LNCaP clone FGC (cell line): Measurements from ENCODE around the gene DEK.

Experiments used
- DNase-seq: peaks from one replicate; pipeline ENCODE4 v3.0.0-alpha.2; 2011; ENCODE audit warnings: low read depth
- H3K4me3 ChIP-seq: 2 replicates; pipeline ENCODE4 v1.5.1; 2011; ENCODE audit warnings: mild to moderate bottlenecking, low read depth, low read length, control low read depth
- CTCF ChIP-seq: IDR thresholded peaks from 2 replicates; pipeline ENCODE4 v1.5.1; 2012; ENCODE audit warnings: mild to moderate bottlenecking; ENCODE audit not compliant: control insufficient read depth, insufficient read depth; ENCODE audit errors: extremely low read depth

Gene DEK

DNA sequence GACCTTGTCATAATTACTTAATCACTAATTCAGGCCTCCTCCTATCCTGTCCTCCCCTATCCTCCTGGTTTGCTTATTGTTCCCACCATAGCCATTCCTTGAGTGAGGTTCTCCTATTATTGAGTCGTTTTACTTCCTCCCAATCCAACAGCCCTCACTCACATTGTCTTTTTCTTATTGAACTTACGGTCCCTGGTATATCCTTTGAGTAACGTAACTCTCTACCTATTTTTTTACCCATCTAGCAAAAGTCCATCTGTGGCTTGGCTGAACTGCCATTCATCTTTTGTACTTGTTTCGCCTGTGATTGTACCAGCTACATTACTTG is 43.1 kb downstream of the DEK start:
- no peak for TF ChIP-seq CTCF
- H3K4me3 ChIP-seq, result no peak overlapping the region
- no peak for DNase-seq

GRCh38 chr6:18219591-18219990 is 44.7 kb downstream of the DEK start:
- H3K4me3 ChIP-seq, result no peak overlapping the region
- no peak for TF ChIP-seq CTCF
- no peak for DNase-seq

DNA sequence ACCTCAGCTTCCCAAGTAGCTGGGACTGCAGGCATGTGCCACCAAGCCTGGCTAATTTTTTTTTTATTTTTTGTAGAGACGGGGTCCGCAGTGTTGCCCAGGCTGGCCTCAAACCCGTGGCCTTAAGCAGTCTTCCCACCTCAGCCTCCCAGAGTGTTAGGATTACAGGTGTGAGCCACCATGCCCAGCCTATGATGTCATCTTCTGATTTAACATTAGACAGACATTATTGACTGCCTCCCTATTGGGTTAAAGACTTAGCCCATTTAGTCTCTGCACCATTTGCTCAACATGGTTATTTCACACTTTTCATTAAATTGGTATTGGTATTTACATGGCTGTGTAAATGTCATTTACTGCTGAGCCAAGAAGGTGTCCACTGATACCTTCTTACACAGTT is 46.1 kb downstream of the DEK start:
- no peak overlapping the region for H3K4me3 ChIP-seq
- TF ChIP-seq CTCF, result no peak

DNA sequence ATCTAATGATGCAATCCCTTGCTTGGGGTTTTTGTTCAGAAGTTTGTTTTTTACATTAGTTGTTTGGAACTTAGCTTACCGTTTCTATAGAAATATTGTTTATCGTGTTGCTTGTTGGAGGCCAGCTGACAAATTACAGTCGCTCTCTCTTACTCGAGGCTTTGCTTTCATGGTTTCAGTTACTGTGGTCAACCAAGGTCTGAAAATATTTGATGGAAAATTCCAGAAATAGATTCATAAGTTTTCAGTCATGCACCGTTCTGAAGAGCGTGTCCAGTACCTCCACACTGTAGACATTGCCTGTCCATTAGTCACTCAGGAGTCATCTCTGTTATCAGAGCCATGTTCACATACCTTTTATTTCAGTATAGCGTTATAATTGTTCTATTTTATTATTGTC is 47.9 kb downstream of the DEK start:
- DNase-seq, result no peak
- no peak for TF ChIP-seq CTCF
- H3K4me3 ChIP-seq, result no peak overlapping the region

More for the DNA sequence above, 46.1 kb downstream of the DEK start:
- no peak for DNase-seq

GRCh38 chr6:18215436-18215835 is 48.9 kb downstream of the DEK start:
- no peak overlapping the region for H3K4me3 ChIP-seq

DNA sequence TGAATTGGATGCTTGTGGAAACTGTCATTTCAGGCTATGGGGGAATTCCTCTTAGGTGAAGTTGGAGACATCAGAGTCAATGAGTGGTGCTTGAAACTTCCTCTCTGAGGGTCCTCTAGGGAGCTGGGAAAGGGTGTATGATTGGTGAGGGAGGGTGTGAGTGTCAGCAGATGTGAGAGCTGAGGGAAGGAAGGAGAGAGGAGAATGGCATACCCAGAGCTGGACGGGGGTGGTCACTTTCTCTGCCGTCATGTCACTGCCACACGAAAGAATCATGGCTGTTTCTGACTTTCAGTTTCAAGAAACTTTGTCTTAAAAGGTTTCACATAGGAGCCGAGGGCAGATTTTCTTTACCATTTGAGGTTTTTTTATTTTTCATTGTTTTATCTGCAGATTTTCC is 50.3 kb downstream of the DEK start:
- TF ChIP-seq CTCF, result no peak
- no peak for DNase-seq
- no peak overlapping the region for H3K4me3 ChIP-seq

More at GRCh38 chr6:18215436-18215835, 48.9 kb downstream of the DEK start:
- TF ChIP-seq CTCF, result no peak
- no peak for DNase-seq

- no peak overlapping the region for H3K4me3 ChIP-seq
- no peak for TF ChIP-seq CTCF
- no peak for DNase-seq
These were observed 50.9 kb downstream of the DEK start for GRCh38 chr6:18213439-18213838.
